HepG2 (cell line): ENCODE results near the gene ALDH3B1. TPM values are rescaled to one million over a fixed set of nuclear protein-coding genes. Genes with fewer than 3 reads are reported as not detected.

ENCODE experiments used
- ATAC-seq: fragments of 200-7000 bp; cut with Tn5 transposase; 3 replicates; pipeline ENCODE4 v1.9.1; 2020; ENCODE audit warnings: mild to moderate bottlenecking, moderate library complexity
- BruUV-seq: library from RNA; stranded (reverse); fragments of 400-500 nt; replicated peaks from 2 replicates; lab custom pipeline; 2021; lab: Mats Ljungman, UMichigan
- CTCF ChIA-PET: fragments of 300-600 bp; formaldehyde crosslinking; extraction: SDS; loops from one replicate; lab custom pipeline; 2021; ENCODE audit warnings: low total read pairs, inconsistent platforms, low intra/inter-chr PET ratio; lab: Yijun Ruan, JAX
- POLR2A ChIA-PET: fragments of 350-600 bp; sonication (Branson Sonifier 250); formaldehyde crosslinking; loops from one replicate; lab custom pipeline; 2020; ENCODE audit warnings: antibody characterized with exemption, inconsistent platforms; lab: Yijun Ruan, JAX
- DNase-seq: peaks from one replicate; pipeline ENCODE4 v3.0.0-alpha.2; 2015; ENCODE audit warnings: low spot score
- FAIRE-seq: peaks from 3 replicates; lab custom pipeline; 2011; peaks lifted over from hg19 to GRCh38; lab: Jason Lieb, UNC
- H2AFZ ChIP-seq: one replicate; pipeline ENCODE4 v1.6.1; 2011; ENCODE audit warnings: low read length, inconsistent platforms
- H3K27ac ChIP-seq: fragments of 300-600 bp; 3 replicates; pipeline ENCODE4 v1.8.0; 2011; ENCODE audit warnings: mixed run types, mild to moderate bottlenecking, mixed read lengths, low read length, inconsistent platforms; ENCODE audit not compliant: insufficient read depth; ENCODE audit errors: extremely low read length
- H3K27me3 ChIP-seq, 2 experiments: fragments of 200-600 bp in 1 of 2; 2 replicates in 1 of 2; 3 replicates in 1 of 2; pipeline versions ENCODE4 v1.6.0 to v1.8.0; 2011; ENCODE audit warnings: low read length in 2 of 2, mild to moderate bottlenecking in 2 of 2, moderate library complexity in 2 of 2, inconsistent platforms in 1 of 2; ENCODE audit not compliant: insufficient read depth in 2 of 2, control insufficient read depth in 1 of 2
- H3K36me3 ChIP-seq, 2 experiments: fragments of 200-600 bp in 1 of 2; replicated peaks in 1 of 2; 2 replicates in 1 of 2; 3 replicates in 1 of 2; pipeline versions ENCODE4 v1.5.1 to v1.8.0; 2011; ENCODE audit warnings: low read length in 2 of 2, inconsistent platforms in 1 of 2; ENCODE audit not compliant: insufficient read depth in 2 of 2, control insufficient read depth in 1 of 2
- H3K4me1 ChIP-seq: 2 replicates; pipeline ENCODE4 v1.5.1; 2012; ENCODE audit warnings: low read length, inconsistent platforms; ENCODE audit not compliant: insufficient read depth
- H3K4me2 ChIP-seq: 2 replicates; pipeline ENCODE4 v1.6.0; 2011; ENCODE audit warnings: low read depth, low read length, inconsistent platforms
- H3K4me3 ChIP-seq, 3 experiments: fragments of 200-600 bp in 1 of 3; sonication (generic), shearing (Covaris generic) in 1 of 3; replicated peaks in 1 of 3; 2 replicates each; pipeline ENCODE4 v1.5.1; 2011 to 2016; ENCODE audit warnings: low read length in 3 of 3, inconsistent platforms in 2 of 3, low read depth in 2 of 3, mild to moderate bottlenecking in 2 of 3, control low read depth in 1 of 3, mixed read lengths in 1 of 3; ENCODE audit not compliant: insufficient read depth in 1 of 3
- H3K79me2 ChIP-seq: one replicate; pipeline ENCODE4 v1.6.1; 2011; ENCODE audit warnings: low read length, inconsistent platforms; ENCODE audit not compliant: insufficient read depth
- H3K9ac ChIP-seq: 2 replicates; pipeline ENCODE4 v1.6.0; 2011; ENCODE audit warnings: mild to moderate bottlenecking, low read depth, low read length, inconsistent platforms; ENCODE audit not compliant: insufficient read depth
- H3K9me3 ChIP-seq: 2 replicates; pipeline ENCODE4 v1.5.1; 2012; ENCODE audit warnings: mild to moderate bottlenecking, low read length
- H4K20me1 ChIP-seq: 2 replicates; pipeline ENCODE4 v1.6.0; 2011; ENCODE audit warnings: inconsistent platforms, mild to moderate bottlenecking, low read length, moderate library complexity; ENCODE audit not compliant: insufficient read depth
- ASH2L ChIP-seq: fragments of 300-600, 200-600 bp; sonication (generic); IDR thresholded peaks from 2 replicates; pipeline ENCODE4 v1.7.0; 2017; ENCODE audit warnings: low read depth, mild to moderate bottlenecking, moderate library complexity, mixed read lengths, low read length; ENCODE audit not compliant: insufficient read length
- CHD2 ChIP-seq: IDR thresholded peaks from 2 replicates; pipeline ENCODE4 v1.6.1; 2011; ENCODE audit warnings: low read depth, low read length, improper control_type of control experiment
- IKZF5 ChIP-seq: IDR thresholded peaks from 2 replicates; pipeline ENCODE4 v1.6.1; 2018; ENCODE audit warnings: missing genetic modification reagents, mild to moderate bottlenecking, missing compliant biosample characterization
- KDM4B ChIP-seq: sonication (generic); formaldehyde crosslinking; IDR thresholded peaks from 2 replicates; pipeline ENCODE4 v1.4.0; 2020; ENCODE audit warnings: missing genetic modification reagents
- LRRFIP1 ChIP-seq: sonication (generic); formaldehyde crosslinking; conservative IDR thresholded peaks from 2 replicates; pipeline ENCODE4 v1.4.0; 2020; ENCODE audit warnings: missing genetic modification reagents
- MEIS2 ChIP-seq: sonication (generic); formaldehyde crosslinking; IDR thresholded peaks from 2 replicates; pipeline ENCODE4 v1.9.0; 2021; ENCODE audit warnings: mild to moderate bottlenecking, missing genetic modification reagents
- ZBTB7A ChIP-seq: sonication (generic); formaldehyde crosslinking; IDR thresholded peaks from 2 replicates; pipeline ENCODE4 v1.8.0; 2022; ENCODE audit warnings: mild to moderate bottlenecking, missing genetic modification reagents
- ZNF34 ChIP-seq: sonication (generic); formaldehyde crosslinking; IDR thresholded peaks from 2 replicates; pipeline ENCODE4 v1.4.0; 2020; ENCODE audit warnings: mild to moderate bottlenecking, missing genetic modification reagents, borderline replicate concordance
- ZNF430 ChIP-seq: sonication (generic); formaldehyde crosslinking; IDR thresholded peaks from 2 replicates; pipeline ENCODE4 v1.9.0; 2021; ENCODE audit warnings: mild to moderate bottlenecking, missing genetic modification reagents
- ZNF768 ChIP-seq: sonication (generic); formaldehyde crosslinking; IDR thresholded peaks from 2 replicates; pipeline ENCODE4 v1.4.0; 2020; ENCODE audit warnings: missing genetic modification reagents
- WGBS: methylation state at CpG from one replicate; pipeline ENCODE4 v1.1.6; 2017; ENCODE audit warnings: low lambda C conversion rate; 5-methylcytosine and 5-hydroxymethylcytosine counted together
- in situ Hi-C: cut with HindIII; loops from 2 replicates; pipeline ENCODE4 v1.10.0; 2017; ENCODE audit warnings: low pct_unique_long_range_greater_than_20kb; ENCODE audit not compliant: extremely low pct_ligation_motif_present
- intact Hi-C: fragments of 100-400 bp; cut with micrococcal nuclease; formaldehyde crosslinking; loops from one replicate; pipeline ENCODE4 v1.10.0; 2022; ENCODE audit not compliant: unreplicated experiment
- polyA plus RNA-seq, 8 experiments: library from polyadenylated mRNA; depleted of rRNA in 3 of 8; stranded (reverse) in 7 of 8; unstranded in 1 of 8; fragments of >200 nt; fragmentation: Illumina TruSeq in 4 of 8; extraction: Trizol in 4 of 8; gene quantifications; 2 replicates each; pipeline versions ENCODE4 v1.2.1 to v1.2.3, GENCODE V29; 2011 to 2016; ENCODE audit warnings: low read depth in 4 of 8, missing spikeins in 1 of 8, mixed read lengths in 1 of 8; ENCODE audit not compliant: insufficient read depth in 1 of 8
- total RNA-seq, 5 experiments: library from RNA; depleted of rRNA; stranded (reverse); fragments of >200 nt; fragmentation: Illumina TruSeq; extraction: Trizol; gene quantifications; 2 replicates each; pipeline ENCODE4 v1.2.3, GENCODE V29; 2016; ENCODE audit warnings: low read depth in 1 of 5
- TF ChIP-seq, protein P1 (sequence below): sonication (generic); formaldehyde crosslinking; IDR thresholded peaks from 2 replicates; pipeline ENCODE4 v1.4.0; 2020; ENCODE audit warnings: missing genetic modification reagents
- TF ChIP-seq, protein P2 (sequence below): sonication (generic); formaldehyde crosslinking; IDR thresholded peaks from 2 replicates; pipeline ENCODE4 v1.4.0; 2020; ENCODE audit warnings: missing genetic modification reagents, borderline replicate concordance
- TF ChIP-seq, protein P3 (sequence below): sonication (generic); formaldehyde crosslinking; IDR thresholded peaks from 2 replicates; pipeline ENCODE4 v1.8.0; 2023; ENCODE audit warnings: mild to moderate bottlenecking, missing genetic modification reagents

Gene ALDH3B1
- total and polyA plus RNA-seq, 2 of the 13 experiments (the other 11 are each of a cell fraction or from before 2014, with no cell fraction given): 4.0 to 6.7 TPM

DNA sequence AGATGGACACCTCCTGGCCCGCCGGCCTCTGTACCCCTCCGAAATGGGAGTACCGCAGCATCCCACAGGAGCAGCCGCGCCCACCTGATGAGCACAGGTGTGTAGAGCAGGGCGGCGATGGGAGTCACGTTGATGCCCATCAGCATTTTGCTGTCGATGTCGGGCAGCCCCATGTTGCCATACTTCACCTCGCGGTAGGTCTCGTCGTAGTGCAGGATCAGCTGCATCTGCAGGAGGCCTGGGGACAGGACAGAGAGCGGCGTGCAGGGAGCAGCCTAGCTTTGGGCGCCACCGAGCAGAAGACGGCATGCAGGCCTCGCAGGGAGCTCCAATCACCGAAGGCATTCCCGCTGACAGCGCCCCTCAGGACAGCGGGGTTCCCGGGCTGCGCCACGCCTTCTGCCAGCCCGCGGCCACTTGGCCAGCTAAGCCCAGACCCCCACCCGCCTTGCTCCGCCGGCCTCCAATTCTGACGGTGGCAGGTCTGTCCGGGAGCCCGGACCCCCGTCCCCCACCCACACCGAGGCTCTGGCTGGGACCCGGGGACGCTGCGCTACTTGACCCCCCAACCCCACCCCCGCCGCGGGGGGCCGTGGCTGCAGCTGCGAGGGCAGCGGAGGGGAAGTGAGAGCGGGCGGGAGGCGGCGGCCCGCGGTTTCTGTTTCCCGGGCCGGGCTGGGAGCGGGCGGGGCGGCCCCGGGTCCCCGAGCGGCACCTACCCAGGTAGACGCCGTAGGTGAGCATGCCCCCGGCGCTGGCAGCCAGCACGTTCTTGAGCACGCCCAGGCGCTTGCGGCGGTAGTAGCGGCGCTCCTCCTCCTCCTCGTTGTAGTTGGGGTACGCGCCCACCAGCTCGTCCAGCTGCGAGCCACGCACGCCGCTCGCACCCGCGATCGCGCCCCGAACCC lies 6.9 kb upstream of the ALDH3B1 start:
- H3K27ac ChIP-seq: no peak overlapping the region
- peak overlapping the region; percentile 90 for H3K4me2 ChIP-seq
- no peaks in the 10 kb centered on the region for H3K9me3 ChIP-seq
- FAIRE-seq (no peak), ATAC-seq (peak; percentile 23), DNase-seq (no peak)
- H2AFZ ChIP-seq: no peak overlapping the region
- in situ Hi-C loops: no loop called here
- H3K36me3 ChIP-seq: no peaks in the 10 kb centered on the region
- H3K4me1 ChIP-seq: peaks cover 54% of the 10 kb centered on the region
- no peaks in the 10 kb centered on the region for H3K27me3 ChIP-seq
- BruUV-seq: no TSS peak
- H3K79me2 ChIP-seq: no peaks in the 10 kb centered on the region
- intact Hi-C loops: no loop called here
- H3K4me3 ChIP-seq: peak overlapping the region; percentile 54 to 72 (median 61)
- POLR2A ChIA-PET: interaction anchor here (1.4 kb wide), 1 partner anchor 35 kb away, joined by 3 read pairs; the partner anchor contains the start of gene TCIRG1
- H3K9ac ChIP-seq: peak overlapping the region; percentile 55; the same call in 1 of the 2 replicates
- CTCF ChIA-PET: no interaction called here
- WGBS: 79% methylated on average over 17 of the region's 86 CpGs
- H4K20me1 ChIP-seq: no peaks in the 10 kb centered on the region
- no peak for TF ChIP-seq CHD2
- no peak for TF ChIP-seq IKZF5
- TF ChIP-seq, protein P1, sequence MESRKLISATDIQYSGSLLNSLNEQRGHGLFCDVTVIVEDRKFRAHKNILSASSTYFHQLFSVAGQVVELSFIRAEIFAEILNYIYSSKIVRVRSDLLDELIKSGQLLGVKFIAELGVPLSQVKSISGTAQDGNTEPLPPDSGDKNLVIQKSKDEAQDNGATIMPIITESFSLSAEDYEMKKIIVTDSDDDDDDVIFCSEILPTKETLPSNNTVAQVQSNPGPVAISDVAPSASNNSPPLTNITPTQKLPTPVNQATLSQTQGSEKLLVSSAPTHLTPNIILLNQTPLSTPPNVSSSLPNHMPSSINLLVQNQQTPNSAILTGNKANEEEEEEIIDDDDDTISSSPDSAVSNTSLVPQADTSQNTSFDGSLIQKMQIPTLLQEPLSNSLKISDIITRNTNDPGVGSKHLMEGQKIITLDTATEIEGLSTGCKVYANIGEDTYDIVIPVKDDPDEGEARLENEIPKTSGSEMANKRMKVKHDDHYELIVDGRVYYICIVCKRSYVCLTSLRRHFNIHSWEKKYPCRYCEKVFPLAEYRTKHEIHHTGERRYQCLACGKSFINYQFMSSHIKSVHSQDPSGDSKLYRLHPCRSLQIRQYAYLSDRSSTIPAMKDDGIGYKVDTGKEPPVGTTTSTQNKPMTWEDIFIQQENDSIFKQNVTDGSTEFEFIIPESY (CRISPR knock-in tag): peak; percentile 89
- no peak for TF ChIP-seq ZNF34 (CRISPR knock-in tag)
- TF ChIP-seq ZNF768: no peak
- TF ChIP-seq MEIS2 (CRISPR knock-in tag): peak; percentile 38; the same call in 1 of the 2 replicates
- TF ChIP-seq KDM4B (CRISPR knock-in tag): no peak
- TF ChIP-seq ASH2L: no peak
- TF ChIP-seq, protein P2, sequence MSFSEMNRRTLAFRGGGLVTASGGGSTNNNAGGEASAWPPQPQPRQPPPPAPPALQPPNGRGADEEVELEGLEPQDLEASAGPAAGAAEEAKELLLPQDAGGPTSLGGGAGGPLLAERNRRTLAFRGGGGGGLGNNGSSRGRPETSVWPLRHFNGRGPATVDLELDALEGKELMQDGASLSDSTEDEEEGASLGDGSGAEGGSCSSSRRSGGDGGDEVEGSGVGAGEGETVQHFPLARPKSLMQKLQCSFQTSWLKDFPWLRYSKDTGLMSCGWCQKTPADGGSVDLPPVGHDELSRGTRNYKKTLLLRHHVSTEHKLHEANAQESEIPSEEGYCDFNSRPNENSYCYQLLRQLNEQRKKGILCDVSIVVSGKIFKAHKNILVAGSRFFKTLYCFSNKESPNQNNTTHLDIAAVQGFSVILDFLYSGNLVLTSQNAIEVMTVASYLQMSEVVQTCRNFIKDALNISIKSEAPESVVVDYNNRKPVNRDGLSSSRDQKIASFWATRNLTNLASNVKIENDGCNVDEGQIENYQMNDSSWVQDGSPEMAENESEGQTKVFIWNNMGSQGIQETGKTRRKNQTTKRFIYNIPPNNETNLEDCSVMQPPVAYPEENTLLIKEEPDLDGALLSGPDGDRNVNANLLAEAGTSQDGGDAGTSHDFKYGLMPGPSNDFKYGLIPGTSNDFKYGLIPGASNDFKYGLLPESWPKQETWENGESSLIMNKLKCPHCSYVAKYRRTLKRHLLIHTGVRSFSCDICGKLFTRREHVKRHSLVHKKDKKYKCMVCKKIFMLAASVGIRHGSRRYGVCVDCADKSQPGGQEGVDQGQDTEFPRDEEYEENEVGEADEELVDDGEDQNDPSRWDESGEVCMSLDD: no peak
- TF ChIP-seq ZNF430 (CRISPR knock-in tag): no peak
- TF ChIP-seq LRRFIP1 (CRISPR knock-in tag): no peak
- TF ChIP-seq, protein P3, sequence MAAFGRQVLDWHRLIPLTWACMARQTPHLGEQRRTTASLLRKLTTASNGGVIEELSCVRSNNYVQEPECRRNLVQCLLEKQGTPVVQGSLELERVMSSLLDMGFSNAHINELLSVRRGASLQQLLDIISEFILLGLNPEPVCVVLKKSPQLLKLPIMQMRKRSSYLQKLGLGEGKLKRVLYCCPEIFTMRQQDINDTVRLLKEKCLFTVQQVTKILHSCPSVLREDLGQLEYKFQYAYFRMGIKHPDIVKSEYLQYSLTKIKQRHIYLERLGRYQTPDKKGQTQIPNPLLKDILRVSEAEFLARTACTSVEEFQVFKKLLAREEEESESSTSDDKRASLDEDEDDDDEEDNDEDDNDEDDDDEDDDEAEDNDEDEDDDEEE (CRISPR knock-in tag): no peak
- no peak for TF ChIP-seq ZBTB7A
